SK-N-MC (cell line): ENCODE data around the gene SMCP.

ENCODE experiments used
- EZH2 ChIP-seq: fragments of 200-600 bp; sonication (generic); IDR thresholded peaks from one replicate; pipeline ENCODE4 v1.6.1; 2017; ENCODE audit warnings: antibody characterized with exemption
- FOXP2 ChIP-seq: optimal IDR thresholded peaks from 2 replicates; pipeline ENCODE3; 2011; ENCODE audit warnings: mild to moderate bottlenecking, moderate library complexity; ENCODE audit not compliant: insufficient read depth; ENCODE audit errors: extremely low read length, control extremely low read depth
- POLR2AphosphoS5 ChIP-seq: IDR thresholded peaks from 2 replicates; pipeline ENCODE4 v1.6.1; 2012; ENCODE audit warnings: mild to moderate bottlenecking, low read depth, low read length, borderline replicate concordance

- no peak for TF ChIP-seq EZH2
- TF ChIP-seq FOXP2 = no peak
- TF ChIP-seq POLR2AphosphoS5 = no peak
These were observed 34.3 kb downstream of the SMCP start for GRCh38 chr1:152912471-152912870.
